Naive thymus-derived CD4-positive, alpha-beta T cell (primary cell): ENCODE data around the gene JSRP1. TPM values are rescaled to one million over a fixed set of nuclear protein-coding genes. Genes with fewer than 3 reads are reported as not detected.
A peak's percentile ranks its signal among the peaks of the same experiment; 100 is the strongest.

Experiments
- ATAC-seq: fragments of 150-1000 bp; cut with Tn5 transposase; 2 replicates; pipeline ENCODE4 v1.10.0; 2021; ENCODE audit warnings: mild to moderate bottlenecking, moderate library complexity
- CTCF ChIA-PET: fragments of 350-600 bp; sonication (Branson Sonifier 250); formaldehyde crosslinking; loops from one replicate; lab custom pipeline; 2021; ENCODE audit warnings: antibody characterized with exemption; lab: Charles Lee
- POLR2A ChIA-PET: fragments of 350-600 bp; sonication (Branson Sonifier 250); formaldehyde crosslinking; loops from one replicate; lab custom pipeline; 2021; ENCODE audit warnings: antibody characterized with exemption, inconsistent platforms; lab: Charles Lee
- DNase-seq, 9 donors: peaks; one replicate each; pipeline versions ENCODE4 v3.0.0 to v3.0.0-alpha.2; 2020 to 2022; ENCODE audit warnings: mixed read lengths in 1 of 9
- H3K27ac ChIP-seq: one replicate; pipeline ENCODE4 v1.7.0; 2013; ENCODE audit warnings: mild to moderate bottlenecking, low read depth, low read length, moderate library complexity
- H3K27me3 ChIP-seq, 2 donors: one replicate each; pipeline ENCODE4 v1.7.0; 2013; ENCODE audit warnings: low read length in 2 of 2, mild to moderate bottlenecking in 2 of 2, moderate library complexity in 2 of 2; ENCODE audit not compliant: control insufficient read depth in 2 of 2, insufficient read depth in 2 of 2
- H3K36me3 ChIP-seq, 3 experiments: 1 replicate in 2 of 3; 2 replicates in 1 of 3; pipeline ENCODE4 v1.7.0; 2013; ENCODE audit warnings: low read length in 3 of 3, mild to moderate bottlenecking in 3 of 3, moderate library complexity in 1 of 3; ENCODE audit not compliant: insufficient read depth in 3 of 3, control insufficient read depth in 2 of 3
- H3K4me1 ChIP-seq, 2 donors: one replicate each; pipeline ENCODE4 v1.7.0; 2013; ENCODE audit warnings: low read length in 2 of 2, mild to moderate bottlenecking in 2 of 2, moderate library complexity in 1 of 2; ENCODE audit not compliant: control insufficient read depth in 2 of 2, insufficient read depth in 2 of 2
- H3K4me3 ChIP-seq: 2 replicates; pipeline ENCODE4 v1.7.0; 2013; ENCODE audit warnings: mild to moderate bottlenecking, low read length
- H3K9me3 ChIP-seq, 3 experiments: 1 replicate in 2 of 3; 2 replicates in 1 of 3; pipeline ENCODE4 v1.7.0; 2013; ENCODE audit warnings: low read length in 3 of 3; ENCODE audit not compliant: control insufficient read depth in 2 of 3
- H3K27ac Mint-ChIP-seq, 9 donors: one replicate each; pipeline ENCODE4 v1.8.0; 2020 to 2022; ENCODE audit warnings: mixed read lengths in 9 of 9, mild to moderate bottlenecking in 8 of 9, moderate library complexity in 5 of 9, inconsistent platforms in 2 of 9
- H3K27me3 Mint-ChIP-seq, 5 donors: one replicate each; pipeline ENCODE4 v1.8.0; 2021 to 2022; ENCODE audit warnings: mixed read lengths in 5 of 5, mild to moderate bottlenecking in 1 of 5
- H3K36me3 Mint-ChIP-seq, 5 donors: one replicate each; pipeline ENCODE4 v1.8.0; 2020 to 2022; ENCODE audit warnings: mixed read lengths in 5 of 5, mild to moderate bottlenecking in 3 of 5, inconsistent platforms in 1 of 5
- H3K4me1 Mint-ChIP-seq, 7 donors: one replicate each; pipeline ENCODE4 v1.8.0; 2020 to 2022; ENCODE audit warnings: mixed read lengths in 7 of 7, mild to moderate bottlenecking in 3 of 7, inconsistent platforms in 1 of 7
- H3K4me3 Mint-ChIP-seq, 10 donors: one replicate each; pipeline ENCODE4 v1.8.0; 2020 to 2022; ENCODE audit warnings: mild to moderate bottlenecking in 10 of 10, mixed read lengths in 10 of 10, moderate library complexity in 6 of 10, inconsistent platforms in 2 of 10
- H3K9me3 Mint-ChIP-seq, 11 donors: one replicate each; pipeline ENCODE4 v1.8.0; 2020 to 2022; ENCODE audit warnings: mixed read lengths in 11 of 11, mild to moderate bottlenecking in 4 of 11, inconsistent platforms in 1 of 11, moderate library complexity in 1 of 11
- intact Hi-C, 2 donors: fragments of 100-400 bp; cut with micrococcal nuclease; formaldehyde crosslinking; loops; one replicate each; pipeline ENCODE4 v1.15.1; 2023
- polyA plus RNA-seq, 2 donors: library from polyadenylated mRNA; unstranded; fragments of 300-500 nt; fragmentation: Illumina TruSeq; gene quantifications; one replicate each; pipeline ENCODE4 v1.2.3, GENCODE V29; 2021
- total RNA-seq, 6 experiments: library from RNA in 5 of 6; stranded (reverse) in 5 of 6; gene quantifications; 1 replicate in 5 of 6; 2 replicates in 1 of 6; pipeline ENCODE4 v1.2.3 and lab custom pipeline; 2021 to 2026

The JSRP1 gene
- total and polyA plus RNA-seq, 7 experiments from 2014 or later: 0.24 to 0.54 (median 0.34) TPM; not detected in 3

DNA sequence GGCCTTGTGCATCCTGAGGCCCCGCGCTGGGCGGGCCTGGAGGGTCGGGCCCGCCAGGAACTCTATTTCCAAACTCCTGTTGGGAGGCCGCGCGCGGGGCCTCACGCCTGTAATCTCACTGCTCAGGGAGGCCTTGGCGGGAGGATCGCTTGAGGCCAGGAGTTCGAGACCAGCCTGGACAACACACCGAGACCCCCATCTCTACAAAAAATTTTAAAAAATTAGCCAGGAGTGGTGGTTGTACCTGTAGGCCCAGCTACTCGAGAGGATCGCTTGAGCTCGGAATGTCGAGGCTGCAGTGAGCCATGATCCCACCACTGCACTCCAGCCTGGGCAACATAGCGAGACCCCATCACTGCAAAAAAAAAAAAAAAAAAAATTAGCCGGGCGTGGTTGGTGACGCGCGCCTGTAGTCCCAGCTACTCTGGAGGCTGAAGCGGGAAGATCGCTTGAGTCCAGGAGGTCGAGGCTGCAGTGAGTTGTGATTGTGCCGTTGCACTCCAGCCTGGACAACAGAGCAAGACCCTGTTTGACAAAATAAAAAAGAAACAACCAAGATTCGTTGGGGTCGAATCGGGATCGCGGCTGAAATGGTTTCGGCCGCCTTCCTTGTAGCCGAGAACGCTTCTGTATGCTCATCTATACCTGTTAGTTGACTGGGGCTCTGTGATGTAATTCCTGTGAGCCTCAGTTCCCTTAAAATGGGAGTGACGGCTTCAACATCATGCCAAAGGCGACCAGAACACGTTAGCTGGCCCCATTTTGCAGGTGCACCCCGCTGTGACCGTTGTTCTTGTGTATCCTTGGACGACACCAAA is 19.0 kb downstream of the JSRP1 start:
- H3K27me3 ChIP-seq: no peaks in the 10 kb centered on the region
- H3K9me3 ChIP-seq: no peaks in the 10 kb centered on the region
- POLR2A ChIA-PET: interaction anchor here (0.7 to 9.7 kb wide), 8 partner anchors 18 to 375 kb away, joined by 3 to 163 read pairs (median 6); partner anchors contain the start of genes AMH, GADD45B, JSRP1 and TIMM13
- DNase-seq: no peak
- CTCF ChIA-PET: interaction anchor here (0.6 to 3.1 kb wide), 6 partner anchors 22 to 172 kb away, joined by 3 to 25 read pairs (median 4); no protein-coding TSS in a partner anchor
- Mint-ChIP-seq H3K36me3 (peaks cover 3 to 23% (median 15%) of the 10 kb centered on the region in 5 donors), H3K27me3 (peaks cover 0 to 5% (median 0%) of the 10 kb centered on the region in 5 donors), H3K4me1 (peaks cover 42 to 77% (median 62%) of the 10 kb centered on the region in 7 donors), H3K9me3 (peaks cover 0 to 11% (median 0%) of the 10 kb centered on the region in 11 donors), H3K4me3 (peak overlapping the region; percentile 88 to 100 (median 97)), H3K27ac (peak overlapping the region; percentile 89 to 99 (median 96))
- H3K4me1 ChIP-seq: peaks cover 47 to 57% of the 10 kb centered on the region in 2 donors
- H3K4me3 ChIP-seq: peak overlapping the region; percentile 75
- intact Hi-C loops: loop anchor here (2.0 to 5.0 kb wide), 5 partner anchors 16 to 546 kb away; partner anchors contain the start of genes LMNB2 (in 1 of the 2) and SGTA (in 1 of the 2)
- peak overlapping the region; percentile 93 for H3K27ac ChIP-seq
- H3K36me3 ChIP-seq: peaks cover 0 to 21% (median 0%) of the 10 kb centered on the region in 3 experiments
- no peak for ATAC-seq

DNA sequence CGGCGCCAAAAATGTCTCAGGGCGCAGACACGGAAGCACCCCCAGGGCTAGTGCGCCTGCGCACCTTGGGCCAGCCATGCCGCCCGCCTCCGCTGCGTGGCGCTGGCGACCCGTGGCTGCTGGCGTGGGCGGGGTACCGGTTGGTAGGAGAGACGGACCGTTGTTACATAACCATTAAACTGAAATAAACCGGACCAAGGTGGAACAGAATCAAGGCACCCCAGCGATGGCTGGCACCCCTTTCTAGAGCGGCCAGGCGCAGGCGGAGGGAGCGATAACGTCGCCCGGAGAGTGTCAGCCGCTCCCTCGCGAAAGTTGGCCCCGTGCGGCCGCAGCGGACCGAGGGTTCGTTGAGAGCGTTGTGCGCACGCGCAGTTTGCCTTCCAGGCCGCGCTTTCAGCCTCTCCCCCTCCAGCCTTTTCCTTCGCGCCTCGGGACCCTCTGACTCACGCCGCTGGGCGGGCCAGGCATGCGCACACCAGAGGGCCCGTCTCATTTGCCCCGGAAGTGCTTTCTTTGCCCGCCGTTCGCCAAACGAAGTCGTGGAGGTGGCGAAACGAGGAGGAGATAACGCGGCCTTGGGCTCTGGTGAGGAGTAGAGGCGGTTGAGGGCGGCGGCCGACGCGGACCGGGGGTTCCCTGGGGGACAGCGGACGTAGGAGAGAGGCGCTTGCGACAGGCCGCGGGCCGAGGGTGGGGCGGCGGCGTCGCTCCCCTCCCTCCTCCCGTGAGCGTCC is 19.7 kb downstream of the JSRP1 start, which contains the start of the genes PLEKHJ1 and SF3A2:
PLEKHJ1 (minus strand) TSS at position 16 of the 737 bp plus-strand sequence. CDS start 81 bp downstream, outside the sequence.
SF3A2 (plus strand) TSS at position 511 of the 737 bp plus-strand sequence. CDS start 6,595 bp downstream, outside the sequence.
- Mint-ChIP-seq H3K36me3 (peaks cover 3 to 23% (median 14%) of the 10 kb centered on the region in 5 donors), H3K4me3 (peak within 1 kb of the TSS; percentile 96 to 100 (median 98)), H3K9me3 (peaks cover 0 to 12% (median 0%) of the 10 kb centered on the region in 11 donors), H3K27ac (peak within 1 kb of the TSS; percentile 96 to 99 (median 98)), H3K4me1 (peaks cover 41 to 69% (median 57%) of the 10 kb centered on the region in 7 donors), H3K27me3 (peaks cover 0 to 5% (median 0%) of the 10 kb centered on the region in 5 donors)
- H3K36me3 ChIP-seq: peaks cover 0 to 23% (median 0%) of the 10 kb centered on the region in 3 experiments
- CTCF ChIA-PET: interaction anchor here (0.7 to 1.5 kb wide), 7 partner anchors 16 to 85 kb away, joined by 3 to 7 read pairs (median 4); partner anchors contain the start of gene AP3D1
- H3K27ac ChIP-seq: peak within 1 kb of the TSS; percentile 93
- H3K4me3 ChIP-seq: peak within 1 kb of the TSS; percentile 75
- H3K27me3 ChIP-seq: no peaks in the 10 kb centered on the region
- intact Hi-C loops: loop anchor here (1.0 to 5.0 kb wide), 19 partner anchors 16 to 546 kb away; partner anchors contain the start of genes AP3D1 (in 2 of the 2), LSM7 (in 2 of the 2), SPPL2B (in 2 of the 2) and TIMM13 (in 2 of the 2)
- H3K4me1 ChIP-seq: peaks cover 42 to 50% of the 10 kb centered on the region in 2 donors
- DNase-seq (peak; percentile 96 to 100 (median 100)), ATAC-seq (peak; percentile 90)
- H3K9me3 ChIP-seq: no peaks in the 10 kb centered on the region
- POLR2A ChIA-PET: interaction anchor here (0.6 to 9.7 kb wide), 14 partner anchors 17 to 411 kb away, joined by 3 to 163 read pairs (median 4); partner anchors contain the start of genes AMH, GADD45B, JSRP1 and TIMM13

GRCh38 chr19:2236064-2236313 is 20.2 kb downstream of the JSRP1 start:
- no peak for DNase-seq
- Mint-ChIP-seq H3K4me1 (peaks cover 39 to 64% (median 52%) of the 10 kb centered on the region in 7 donors), H3K4me3 (peak overlapping the region; percentile 96 to 100 (median 98)), H3K36me3 (peaks cover 3 to 23% (median 14%) of the 10 kb centered on the region in 5 donors), H3K9me3 (peaks cover 0 to 12% (median 0%) of the 10 kb centered on the region in 11 donors), H3K27ac (peak overlapping the region in 8 of 9 donors; percentile 96 to 99 (median 98)), H3K27me3 (peaks cover 0 to 5% (median 0%) of the 10 kb centered on the region in 5 donors)
- peak overlapping the region; percentile 75 for H3K4me3 ChIP-seq
- no peak for ATAC-seq
- H3K27ac ChIP-seq: peak overlapping the region; percentile 93
- peaks cover 0 to 28% (median 0%) of the 10 kb centered on the region in 3 experiments for H3K36me3 ChIP-seq
- peaks cover 37 to 45% of the 10 kb centered on the region in 2 donors for H3K4me1 ChIP-seq
- CTCF ChIA-PET: interaction anchor here (0.6 to 1.5 kb wide), 9 partner anchors 17 to 92 kb away, joined by 3 to 7 read pairs (median 3); partner anchors contain the start of genes AP3D1, LSM7 and SPPL2B
- intact Hi-C loops: loop anchor here (1.0 to 5.0 kb wide), 19 partner anchors 17 to 547 kb away; partner anchors contain the start of genes AP3D1 (in 2 of the 2), LSM7 (in 2 of the 2), SPPL2B (in 2 of the 2) and TIMM13 (in 2 of the 2)
- no peaks in the 10 kb centered on the region for H3K9me3 ChIP-seq
- H3K27me3 ChIP-seq: no peaks in the 10 kb centered on the region
- POLR2A ChIA-PET: interaction anchor here (0.6 to 2.4 kb wide), 11 partner anchors 18 to 412 kb away, joined by 3 to 28 read pairs (median 3); partner anchors contain the start of gene TIMM13

DNA sequence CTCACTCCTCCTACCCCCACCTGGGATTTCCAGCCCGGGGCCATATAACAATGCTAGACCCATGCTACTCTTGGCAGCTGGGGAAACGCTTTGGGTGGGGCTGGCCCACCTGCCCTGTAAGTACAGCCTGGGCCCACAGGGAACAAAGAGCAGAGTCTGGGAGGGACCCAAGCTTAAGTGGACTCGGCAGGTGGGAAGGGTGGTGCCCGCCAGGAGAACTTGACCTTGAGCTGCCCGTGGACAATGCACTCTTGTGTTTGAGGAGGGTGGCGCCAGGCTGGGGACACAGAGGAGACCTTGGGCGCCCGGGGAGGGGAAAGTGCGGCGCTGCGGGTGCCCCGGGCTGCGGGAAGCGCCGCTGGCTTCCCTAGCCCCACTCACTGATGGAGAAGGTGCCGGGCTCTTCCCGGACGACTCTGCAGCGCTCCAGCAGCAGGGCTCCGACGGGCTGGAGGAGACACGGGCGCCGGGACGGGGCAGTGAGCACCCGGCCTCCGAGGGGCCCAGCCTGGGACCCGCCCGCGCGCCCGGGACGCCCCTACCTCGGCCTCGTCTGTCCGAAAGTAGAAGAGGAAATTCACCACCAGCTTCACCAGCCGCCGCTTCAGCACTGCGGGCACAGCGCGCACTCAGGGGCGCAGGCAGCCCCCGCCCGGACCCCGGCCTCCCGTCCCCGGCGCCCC is 20.7 kb downstream of the JSRP1 start:
- peaks cover 3 to 23% (median 14%) of the 10 kb centered on the region in 5 donors for H3K36me3 Mint-ChIP-seq
- peaks cover 34 to 59% (median 48%) of the 10 kb centered on the region in 7 donors for H3K4me1 Mint-ChIP-seq
- intact Hi-C loops: loop anchor here (1.0 to 5.0 kb wide), 20 partner anchors 17 to 547 kb away; partner anchors contain the start of genes AP3D1 (in 2 of the 2), LSM7 (in 2 of the 2), SPPL2B (in 2 of the 2) and TIMM13 (in 2 of the 2)
- Histone ChIP-seq H3K27ac (peak overlapping the region; percentile 93), H3K4me1 (peaks cover 32 to 40% of the 10 kb centered on the region in 2 donors), H3K36me3 (peaks cover 0 to 33% (median 0%) of the 10 kb centered on the region in 3 experiments), H3K27me3 (no peaks in the 10 kb centered on the region), H3K9me3 (no peaks in the 10 kb centered on the region), H3K4me3 (peak overlapping the region; percentile 75)
- peaks cover 0 to 12% (median 0%) of the 10 kb centered on the region in 11 donors for H3K9me3 Mint-ChIP-seq
- POLR2A ChIA-PET: interaction anchor here (0.6 to 2.4 kb wide), 11 partner anchors 18 to 906 kb away, joined by 3 to 28 read pairs (median 3); partner anchors contain the start of gene TIMM13
- DNase-seq: peak in 3 of 9 donors; percentile 19 to 27 (median 27)
- peak overlapping the region; percentile 68 to 91 (median 77) for H3K27ac Mint-ChIP-seq
- CTCF ChIA-PET: interaction anchor here (0.6 to 1.5 kb wide), 10 partner anchors 17 to 753 kb away, joined by 3 to 7 read pairs (median 4); partner anchors contain the start of genes AP3D1, LSM7 and SPPL2B
- ATAC-seq: no peak
- peaks cover 0 to 5% (median 0%) of the 10 kb centered on the region in 5 donors for H3K27me3 Mint-ChIP-seq
- H3K4me3 Mint-ChIP-seq: peak overlapping the region; percentile 82 to 100 (median 97)

- peak overlapping the region; percentile 68 to 91 (median 77) for H3K27ac Mint-ChIP-seq
- ChIA-PET POLR2A (interaction anchor here (0.8 to 2.4 kb wide), 4 partner anchors 35 to 907 kb away, joined by 3 to 28 read pairs (median 6); partner anchors contain the start of gene TIMM13), CTCF (interaction anchor here (0.6 to 1.5 kb wide), 4 partner anchors 40 to 754 kb away, joined by 3 to 7 read pairs (median 6); partner anchors contain the start of genes LSM7 and SPPL2B)
- H3K4me3 Mint-ChIP-seq: peak overlapping the region; percentile 82 to 100 (median 96)
- H3K4me1 Mint-ChIP-seq: peaks cover 29 to 54% (median 44%) of the 10 kb centered on the region in 7 donors
- H3K36me3 Mint-ChIP-seq: peaks cover 3 to 21% (median 14%) of the 10 kb centered on the region in 5 donors
- peaks cover 0 to 12% (median 0%) of the 10 kb centered on the region in 11 donors for H3K9me3 Mint-ChIP-seq
- H3K4me1 ChIP-seq: peaks cover 27 to 35% of the 10 kb centered on the region in 2 donors
- peaks cover 0 to 5% (median 0%) of the 10 kb centered on the region in 5 donors for H3K27me3 Mint-ChIP-seq
- DNase-seq (no peak), ATAC-seq (no peak)
- peak overlapping the region; percentile 93 for H3K27ac ChIP-seq
- peak overlapping the region; percentile 75 for H3K4me3 ChIP-seq
- H3K36me3 ChIP-seq: peaks cover 0 to 38% (median 0%) of the 10 kb centered on the region in 3 experiments
- no peaks in the 10 kb centered on the region for H3K9me3 ChIP-seq
- intact Hi-C loops: loop anchor here (1.0 to 5.0 kb wide), 4 partner anchors 79 to 237 kb away; partner anchors contain the start of gene LMNB2 (in 1 of the 2)
- no peaks in the 10 kb centered on the region for H3K27me3 ChIP-seq
Measured at GRCh38 chr19:2234996-2235380, 21.2 kb downstream of the JSRP1 start.
